GM19397 (cell line): ENCODE results near the gene SPATA13.

Experiments
- ATAC-seq: cut with Tn5 transposase; IDR thresholded peaks from one replicate; pipeline ENCODE4 v1.9.1; 2021; ENCODE audit warnings: mild to moderate bottlenecking, moderate library complexity; ENCODE audit not compliant: unreplicated experiment

The SPATA13 gene

GRCh38 chr13:24218338-24218737, 57.8 kb downstream of the SPATA13 start:
- ATAC-seq, result no peak

GRCh38 chr13:24218977-24219376, 58.5 kb downstream of the SPATA13 start:
- ATAC-seq, result no peak

GRCh38 chr13:24220086-24220703, 59.7 kb downstream of the SPATA13 start:
- no peak for ATAC-seq

- no peak for ATAC-seq
These were observed 60.5 kb downstream of the SPATA13 start for GRCh38 chr13:24221007-24221406.

- no peak for ATAC-seq
These were observed 62.2 kb downstream of the SPATA13 start for GRCh38 chr13:24222756-24223155.

GRCh38 chr13:24223341-24224231, 63.1 kb downstream of the SPATA13 start:
- ATAC-seq, result no peak

- no peak for ATAC-seq
These were observed 63.7 kb downstream of the SPATA13 start for GRCh38 chr13:24224232-24224680.

GRCh38 chr13:24225062-24225461, 64.5 kb downstream of the SPATA13 start:
- ATAC-seq, result no peak

GRCh38 chr13:24225930-24226329, 65.4 kb downstream of the SPATA13 start:
- ATAC-seq, result no peak

GRCh38 chr13:24226762-24227161, 66.2 kb downstream of the SPATA13 start:
- ATAC-seq, result no peak

GRCh38 chr13:24228852-24229458, 68.4 kb downstream of the SPATA13 start:
- ATAC-seq, result no peak

GRCh38 chr13:24230428-24231072, 70.0 kb downstream of the SPATA13 start:
- ATAC-seq, result no peak

GRCh38 chr13:24231377-24231776, 70.9 kb downstream of the SPATA13 start:
- ATAC-seq, result no peak

- ATAC-seq, result no peak
These were observed 71.5 kb downstream of the SPATA13 start for GRCh38 chr13:24232037-24232436.

GRCh38 chr13:24232474-24232873, 72.0 kb downstream of the SPATA13 start:
- ATAC-seq, result no peak

GRCh38 chr13:24233351-24233901, 72.9 kb downstream of the SPATA13 start:
- no peak for ATAC-seq

GRCh38 chr13:24234200-24234915, 73.8 kb downstream of the SPATA13 start:
- ATAC-seq, result no peak

GRCh38 chr13:24237356-24237755, 76.8 kb downstream of the SPATA13 start:
- no peak for ATAC-seq

- ATAC-seq, result no peak
These were observed 80.8 kb downstream of the SPATA13 start for GRCh38 chr13:24241336-24241735.

GRCh38 chr13:24242100-24242499, 81.6 kb downstream of the SPATA13 start:
- no peak for ATAC-seq
